ENCODE data around the gene FAM53B.

The FAM53B gene

GRCh38 chr10:124707144-124707467 lies 37.1 kb downstream of the FAM53B start:
- no peak for DNase-seq

- DNase-seq = no peak
Measured at GRCh38 chr10:124706462-124707143, 37.6 kb downstream of the FAM53B start.

DNA sequence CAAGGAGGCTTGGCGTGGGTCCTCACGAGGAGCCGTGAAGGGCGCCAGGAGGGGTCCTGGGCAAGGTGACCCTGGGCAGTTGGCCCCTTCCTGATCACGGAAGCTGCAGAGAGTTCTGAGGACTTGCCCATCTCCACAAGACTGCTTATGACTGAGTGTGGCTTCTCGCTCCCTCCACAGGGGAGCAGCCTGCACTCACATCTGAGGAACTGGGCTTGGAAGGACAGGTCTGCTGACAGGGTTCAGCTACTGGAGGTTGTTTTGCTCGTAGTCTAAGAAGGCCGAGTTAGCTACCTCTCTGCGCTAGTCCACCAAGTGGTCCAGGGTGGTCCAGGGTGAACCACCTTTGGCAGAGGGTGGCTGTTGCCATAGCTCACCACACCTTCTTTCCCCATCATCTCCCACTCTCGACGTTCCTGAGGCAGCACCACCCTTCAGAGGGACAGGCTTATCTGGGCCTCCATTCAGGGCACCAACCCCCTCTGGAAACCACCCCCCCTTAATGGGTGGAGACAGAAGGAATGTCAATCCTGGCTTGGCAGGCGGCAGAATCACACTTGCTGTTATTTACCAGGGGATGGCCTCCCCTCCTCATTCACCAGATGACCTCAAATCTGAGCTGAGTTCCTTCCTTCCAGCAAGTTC lies 38.2 kb downstream of the FAM53B start:
- DNase-seq = no peak

- no peak for DNase-seq
Measured at GRCh38 chr10:124705381-124705740, 38.8 kb downstream of the FAM53B start.

DNA sequence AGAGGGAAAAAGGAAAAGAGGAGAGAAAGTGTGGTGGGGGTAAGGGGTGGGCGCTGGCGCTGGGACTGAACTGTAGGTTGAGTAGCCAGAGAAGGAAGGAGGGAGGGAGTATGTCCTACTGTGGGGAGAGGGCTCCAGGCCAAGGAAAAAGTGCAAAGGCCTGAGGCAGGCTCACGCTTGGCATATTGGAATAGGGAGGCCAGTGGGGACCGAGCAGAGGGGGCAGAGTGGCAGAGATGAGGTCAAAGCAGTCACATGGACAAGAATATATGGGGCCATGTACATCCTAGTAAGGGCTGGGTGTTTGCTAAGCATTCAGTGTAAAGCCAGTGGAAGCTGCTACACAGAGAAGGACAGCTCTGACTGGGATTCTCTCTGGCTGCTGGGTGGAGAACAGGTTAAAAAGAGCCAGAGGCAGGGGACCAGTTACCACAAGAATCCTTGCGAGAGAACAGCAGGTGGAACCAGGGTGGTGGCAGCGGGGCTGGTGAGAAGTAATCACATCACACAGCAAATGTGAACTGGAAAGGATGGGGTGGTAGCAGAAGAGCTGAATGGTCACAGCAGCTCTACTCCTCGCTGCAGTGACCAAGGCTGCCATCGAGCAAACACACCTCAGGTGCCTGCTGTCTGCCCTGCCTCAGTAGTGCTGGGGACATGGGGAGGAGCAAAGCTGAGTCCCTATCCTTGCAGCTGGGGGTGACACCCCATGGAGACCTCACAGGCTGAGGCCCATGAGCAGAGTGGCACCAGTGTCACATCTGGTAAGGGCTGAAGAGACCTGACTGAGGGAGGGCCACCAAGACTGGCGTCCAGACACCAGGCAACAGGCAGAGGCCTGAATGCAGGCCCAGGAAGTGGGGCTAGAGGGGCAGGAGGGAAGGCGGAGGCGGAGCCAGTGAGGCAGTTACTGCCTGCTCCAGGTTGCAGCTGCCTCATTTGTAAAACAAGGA lies 39.5 kb downstream of the FAM53B start:
- DNase-seq = no peak

GRCh38 chr10:124703778-124704427 lies 40.3 kb downstream of the FAM53B start:
- no peak for DNase-seq

GRCh38 chr10:124703372-124703771 lies 40.8 kb downstream of the FAM53B start:
- DNase-seq = no peak

GRCh38 chr10:124701881-124702656 lies 42.1 kb downstream of the FAM53B start:
- DNase-seq = no peak

DNA sequence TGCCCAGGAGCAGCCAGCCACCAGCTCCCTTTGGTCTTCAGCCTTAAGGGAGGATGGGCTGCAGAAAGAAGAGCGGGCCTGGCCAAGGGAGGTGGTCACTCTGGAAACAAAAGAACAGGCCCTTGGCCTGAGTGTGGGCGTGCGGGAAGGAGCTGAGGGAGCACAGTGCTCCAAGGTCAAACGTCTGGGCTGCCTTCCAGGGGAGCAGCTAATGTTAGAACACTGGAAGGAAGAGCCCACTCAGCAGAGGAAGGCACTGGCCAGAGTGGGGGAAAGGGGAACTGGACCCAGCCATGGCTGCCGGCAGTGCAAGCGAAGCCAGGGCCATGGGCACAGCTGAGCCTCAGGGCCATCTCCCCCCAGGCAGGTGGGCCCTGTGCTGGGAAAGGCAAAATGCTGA lies 42.7 kb downstream of the FAM53B start:
- DNase-seq = no peak

- no peak for DNase-seq
Measured at GRCh38 chr10:124701038-124701365, 43.2 kb downstream of the FAM53B start.

GRCh38 chr10:124700293-124701037 lies 43.7 kb downstream of the FAM53B start:
- no peak for DNase-seq

- DNase-seq = no peak
Measured at GRCh38 chr10:124699471-124700292, 44.5 kb downstream of the FAM53B start.

DNA sequence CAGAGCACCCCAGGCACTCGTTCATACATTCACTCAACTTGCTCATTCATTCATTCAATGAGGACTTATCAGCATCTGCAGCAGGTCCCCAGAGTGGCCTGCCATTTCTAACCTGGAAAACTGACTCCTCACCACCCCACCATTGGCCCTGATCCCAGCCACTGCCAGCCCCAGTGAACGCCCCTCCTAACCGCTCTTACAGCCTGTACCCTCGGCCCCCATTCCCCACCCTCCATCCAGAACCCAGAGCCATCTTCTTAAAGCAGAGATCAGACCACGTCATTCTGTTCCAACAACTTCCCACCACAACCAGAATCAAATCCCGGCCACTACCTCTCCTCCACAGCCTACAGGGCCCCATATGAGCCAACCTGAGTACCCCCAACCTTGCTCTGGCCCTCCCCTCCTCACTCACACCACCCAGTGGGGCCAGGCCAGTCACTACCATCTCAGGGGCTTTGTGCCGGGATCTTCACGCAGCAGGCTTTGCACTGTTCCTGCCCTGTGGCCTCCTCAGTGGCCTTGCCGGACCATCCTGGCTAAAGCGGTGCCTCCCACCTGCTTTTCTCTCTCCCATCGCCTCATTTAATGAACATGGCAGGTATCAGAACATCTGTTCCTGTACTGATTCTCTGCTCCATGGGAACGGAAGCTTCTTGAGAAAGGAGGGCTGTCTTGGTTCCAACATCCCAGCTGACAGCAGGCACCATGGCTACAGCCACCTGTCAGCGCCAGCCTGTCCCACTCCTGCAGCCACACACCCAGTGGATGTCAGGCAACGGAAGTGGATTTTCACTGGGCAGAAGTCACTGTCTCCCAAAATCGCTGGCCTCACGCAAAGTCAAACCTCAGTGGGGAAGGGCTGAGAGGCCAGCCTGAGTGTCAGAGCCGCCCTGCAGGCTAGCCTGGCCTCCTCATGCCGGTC lies 45.4 kb downstream of the FAM53B start:
- DNase-seq = no peak

- DNase-seq = no peak
Measured at GRCh38 chr10:124697837-124698544, 46.2 kb downstream of the FAM53B start.

- no peak for DNase-seq
Measured at GRCh38 chr10:124697443-124697836, 46.7 kb downstream of the FAM53B start.

DNA sequence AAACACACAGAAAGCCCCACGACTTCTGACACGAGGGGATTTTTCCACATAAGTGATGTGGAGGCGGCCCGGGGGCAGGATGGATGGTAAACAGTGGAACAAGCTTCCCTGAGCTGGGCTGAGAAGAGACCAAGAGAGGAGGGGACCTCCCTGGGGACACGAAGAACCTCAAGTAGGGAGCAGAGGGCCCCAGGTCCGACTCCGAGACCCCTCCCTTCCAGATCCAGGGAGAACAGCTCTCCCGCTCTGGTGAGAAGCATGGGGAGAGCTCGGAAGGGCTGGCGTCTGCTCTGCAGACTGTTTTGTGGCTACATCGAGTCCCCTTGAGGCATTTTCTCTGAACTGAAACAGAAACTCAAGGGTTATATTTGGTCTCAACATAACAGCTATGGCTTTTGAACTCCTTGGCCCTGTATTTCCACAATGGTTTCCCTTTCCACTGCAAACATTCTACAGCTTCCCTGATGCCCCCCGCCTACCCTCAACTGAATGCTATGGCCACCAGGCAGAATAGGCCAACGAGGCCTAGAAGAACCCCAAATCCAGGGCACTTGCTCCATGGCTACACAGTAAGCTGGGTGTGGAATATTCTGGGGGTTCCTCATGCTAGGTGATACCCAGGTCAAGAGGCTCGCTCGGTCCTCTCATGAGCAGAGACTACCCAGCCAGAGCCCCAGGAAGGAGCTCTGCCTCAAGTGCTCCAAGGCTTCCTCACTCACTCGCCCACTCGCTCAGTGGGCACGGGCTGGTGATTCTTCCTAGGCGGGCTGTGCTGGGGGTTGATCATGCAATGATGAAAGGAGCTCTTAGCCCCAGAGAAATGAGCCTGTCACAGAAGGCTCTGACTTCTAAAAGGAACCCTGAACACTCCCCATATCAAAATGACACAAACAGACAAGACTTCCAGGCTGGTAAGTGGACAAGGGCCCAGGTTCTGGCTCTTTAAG lies 47.5 kb downstream of the FAM53B start:
- no peak for DNase-seq

DNA sequence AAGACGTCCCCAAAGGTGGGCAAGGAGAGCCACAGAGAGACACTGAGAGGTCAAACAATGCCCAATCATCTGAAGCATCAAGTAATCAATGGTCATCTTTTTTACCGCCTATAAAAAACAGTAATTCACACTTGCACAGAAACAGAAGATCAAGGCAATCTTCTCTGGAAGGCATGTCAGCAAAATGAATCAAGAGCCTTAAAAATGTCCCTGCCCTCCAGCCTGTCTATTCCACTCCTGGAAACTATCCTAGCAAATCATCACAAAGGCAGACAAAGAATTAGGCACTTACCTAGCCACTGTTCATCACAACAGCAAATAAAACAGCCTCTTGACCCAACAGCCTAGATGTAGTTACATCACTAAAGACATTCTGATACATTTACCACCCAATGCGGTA lies 48.9 kb downstream of the FAM53B start:
- no peak for DNase-seq

Data from 8988T (cell line).